Cardiac muscle cell (in vitro differentiated cells and primary cell): ENCODE data around the gene CREB3L1. TPM values are rescaled to one million over a fixed set of nuclear protein-coding genes. Genes with fewer than 3 reads are reported as not detected.
A peak's percentile ranks its signal among the peaks of the same experiment; 100 is the strongest.
"Not testable (repeated sequence)": the region's sequence is repeated elsewhere in the genome, so short reads cannot be mapped to it uniquely, and the experiment has no call there.

Experiments used
- DNase-seq, 2 donors: peaks; one replicate each; pipeline versions ENCODE4 v3.0.0 to v3.0.0-alpha.2; 2010 to 2017; ENCODE audit warnings: low read depth in 1 of 2, low spot score in 1 of 2
- H3K27ac ChIP-seq: fragments of 200-600 bp; sonication (generic); 2 replicates; pipeline ENCODE4 v1.5.1; 2016
- H3K27me3 ChIP-seq: fragments of 200-600 bp; sonication (generic); 2 replicates; pipeline ENCODE4 v1.6.0; 2016; ENCODE audit warnings: control low read depth
- H3K36me3 ChIP-seq: fragments of 200-600 bp; sonication (generic); 2 replicates; pipeline ENCODE4 v1.5.1; 2016; ENCODE audit warnings: control low read depth
- H3K4me1 ChIP-seq: fragments of 200-600 bp; sonication (generic); 2 replicates; pipeline ENCODE4 v1.8.1; 2017; ENCODE audit warnings: low read depth, mild to moderate bottlenecking, mixed run types
- H3K4me3 ChIP-seq: fragments of 200-600 bp; sonication (generic); 2 replicates; pipeline ENCODE4 v1.5.1; 2016; ENCODE audit warnings: mild to moderate bottlenecking
- H3K9me3 ChIP-seq: fragments of 200-600 bp; sonication (generic); 2 replicates; pipeline ENCODE4 v1.5.1; 2017; ENCODE audit warnings: low read depth, mild to moderate bottlenecking, control low read depth
- polyA plus RNA-seq: library from polyadenylated mRNA; unstranded; fragments of >200 nt; fragmentation: Nextera tagmentation; extraction: Ambion mirVana; gene quantifications from 2 replicates; pipeline ENCODE4 v1.2.1, GENCODE V29; 2016
- total RNA-seq: library from RNA; depleted of rRNA; stranded (reverse); fragments of >200 nt; gene quantifications from 2 replicates; pipeline ENCODE4 v1.2.3, GENCODE V29; 2016
- TF ChIP-seq, protein P1 (sequence below): IDR thresholded peaks from 2 replicates; pipeline ENCODE4 v1.5.1; 2012; ENCODE audit warnings: low read depth, mild to moderate bottlenecking, low read length

Gene CREB3L1
- total and polyA plus RNA-seq, 2 experiments from 2014 or later, result 3.8 to 14.1 TPM

DNA sequence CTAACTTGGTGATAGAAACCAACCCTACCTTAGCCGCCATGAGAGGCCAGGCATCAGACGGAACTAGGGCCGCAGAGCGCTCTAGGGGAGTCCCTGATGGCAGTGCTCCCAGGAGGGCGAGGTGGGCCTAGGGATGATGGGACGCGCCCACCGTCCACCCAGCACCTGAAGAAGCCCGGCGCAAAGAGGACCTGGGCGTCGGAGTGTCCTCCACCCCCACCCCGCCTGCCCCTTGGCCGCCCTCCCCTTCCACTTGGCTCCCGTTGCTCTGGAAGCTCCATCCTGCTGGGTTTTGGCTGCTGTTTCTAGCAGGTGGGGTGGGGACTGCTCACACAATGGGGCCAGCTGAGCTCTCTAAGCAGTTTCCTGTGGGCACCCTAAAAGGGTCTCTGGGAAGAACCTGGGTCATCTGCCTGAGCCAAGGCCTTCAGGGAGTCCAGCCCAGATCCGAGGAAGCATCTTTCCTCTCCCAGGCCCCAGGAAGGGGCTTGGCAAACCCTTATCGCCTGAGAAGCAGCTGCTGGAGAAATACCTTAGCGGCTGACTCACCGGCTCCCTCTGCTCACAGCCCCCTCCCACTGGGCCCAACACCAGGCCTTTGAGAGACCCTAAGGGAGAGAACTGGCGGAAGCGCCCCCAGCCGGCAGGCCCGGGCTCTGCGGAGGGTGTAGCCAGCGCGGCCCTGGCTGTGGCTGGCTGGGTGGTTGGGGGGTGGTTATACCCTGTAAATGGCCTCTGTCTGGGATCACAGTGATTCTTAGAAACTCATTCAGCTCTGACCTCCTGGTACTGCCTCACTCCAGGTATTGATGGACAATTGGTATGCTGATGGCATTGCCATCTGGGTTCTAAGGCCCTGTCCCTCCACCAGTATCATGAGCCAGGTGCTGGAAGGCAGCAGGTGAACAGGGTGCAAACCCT, 19.3 kb downstream of the CREB3L1 start:
- Histone ChIP-seq H3K27me3 (no peaks in the 10 kb centered on the region), H3K4me1 (peaks cover 14% of the 10 kb centered on the region), H3K27ac (peak overlapping the region; percentile 75), H3K36me3 (no peaks in the 10 kb centered on the region), H3K4me3 (no peak overlapping the region), H3K9me3 (no peaks in the 10 kb centered on the region)
- TF ChIP-seq, protein P1, sequence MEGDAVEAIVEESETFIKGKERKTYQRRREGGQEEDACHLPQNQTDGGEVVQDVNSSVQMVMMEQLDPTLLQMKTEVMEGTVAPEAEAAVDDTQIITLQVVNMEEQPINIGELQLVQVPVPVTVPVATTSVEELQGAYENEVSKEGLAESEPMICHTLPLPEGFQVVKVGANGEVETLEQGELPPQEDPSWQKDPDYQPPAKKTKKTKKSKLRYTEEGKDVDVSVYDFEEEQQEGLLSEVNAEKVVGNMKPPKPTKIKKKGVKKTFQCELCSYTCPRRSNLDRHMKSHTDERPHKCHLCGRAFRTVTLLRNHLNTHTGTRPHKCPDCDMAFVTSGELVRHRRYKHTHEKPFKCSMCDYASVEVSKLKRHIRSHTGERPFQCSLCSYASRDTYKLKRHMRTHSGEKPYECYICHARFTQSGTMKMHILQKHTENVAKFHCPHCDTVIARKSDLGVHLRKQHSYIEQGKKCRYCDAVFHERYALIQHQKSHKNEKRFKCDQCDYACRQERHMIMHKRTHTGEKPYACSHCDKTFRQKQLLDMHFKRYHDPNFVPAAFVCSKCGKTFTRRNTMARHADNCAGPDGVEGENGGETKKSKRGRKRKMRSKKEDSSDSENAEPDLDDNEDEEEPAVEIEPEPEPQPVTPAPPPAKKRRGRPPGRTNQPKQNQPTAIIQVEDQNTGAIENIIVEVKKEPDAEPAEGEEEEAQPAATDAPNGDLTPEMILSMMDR, result peak; percentile 89
- peak; percentile 87 to 97 for DNase-seq

DNA sequence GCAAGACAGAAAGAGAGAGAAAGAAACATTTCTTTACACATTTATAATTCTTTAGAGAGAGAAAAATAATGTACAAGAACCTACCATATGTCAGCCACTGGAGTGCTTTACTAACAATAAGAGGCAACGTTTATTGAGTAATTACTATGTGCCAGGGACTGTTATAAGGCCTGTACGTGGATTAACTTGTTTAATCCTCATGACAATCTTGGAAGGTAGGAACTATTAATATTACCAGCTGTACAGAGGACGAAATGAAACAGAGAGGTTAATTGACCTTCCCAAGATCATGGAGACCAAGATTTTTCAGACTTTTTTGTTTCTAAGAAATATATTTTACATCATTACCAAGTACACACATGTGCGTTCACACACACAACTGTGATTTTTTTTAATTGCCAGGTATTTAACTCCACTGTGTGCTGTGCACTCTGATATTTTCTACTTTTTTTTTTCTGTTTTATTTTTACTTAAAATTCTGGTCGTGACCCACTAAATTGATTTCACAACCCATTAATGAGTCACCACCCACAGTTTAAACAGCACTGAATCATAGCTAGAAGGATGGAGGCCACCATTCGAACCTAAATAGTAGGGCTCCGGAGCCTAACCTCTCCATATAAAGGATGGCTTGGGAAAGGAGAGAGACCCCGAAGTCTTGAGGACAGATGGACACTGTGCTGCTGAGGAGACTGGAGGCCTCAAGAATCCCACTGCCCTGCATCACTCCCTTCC, 21.4 kb downstream of the CREB3L1 start:
- peaks cover 11% of the 10 kb centered on the region for H3K4me1 ChIP-seq
- TF ChIP-seq, protein P1, result no peak
- no peaks in the 10 kb centered on the region for H3K36me3 ChIP-seq
- no peaks in the 10 kb centered on the region for H3K9me3 ChIP-seq
- peak in 1 of 2 donors; percentile 83 for DNase-seq
- H3K4me3 ChIP-seq, result no peak overlapping the region
- no peak overlapping the region for H3K27ac ChIP-seq
- no peaks in the 10 kb centered on the region for H3K27me3 ChIP-seq

DNA sequence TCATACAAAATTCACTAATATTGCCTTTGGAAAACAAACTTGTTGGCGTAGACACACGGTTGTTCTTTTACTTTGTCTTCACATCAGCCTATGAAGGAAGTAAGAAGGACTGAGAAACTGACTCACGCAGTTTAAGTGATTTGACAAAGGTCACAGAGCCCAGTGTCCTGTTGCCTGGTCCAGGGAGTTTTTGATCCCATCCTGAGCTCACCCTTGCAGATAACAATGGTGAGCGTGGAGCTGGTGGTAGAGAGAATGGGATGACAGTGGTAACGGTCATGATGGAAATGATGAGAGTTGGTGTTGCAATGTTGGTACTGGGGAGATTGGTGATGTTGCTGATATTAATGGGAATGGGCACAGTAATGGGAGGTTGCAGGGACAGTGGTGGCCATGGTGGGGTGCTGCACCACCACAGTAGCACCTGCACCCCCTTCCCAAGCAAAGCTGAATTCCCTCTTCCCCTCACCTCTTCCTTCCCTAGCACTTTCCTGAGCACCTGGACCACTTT, 22.0 kb downstream of the CREB3L1 start:
- peaks cover 11% of the 10 kb centered on the region for H3K4me1 ChIP-seq
- no peaks in the 10 kb centered on the region for H3K9me3 ChIP-seq
- H3K27ac ChIP-seq, result no peak overlapping the region
- H3K4me3 ChIP-seq, result no peak overlapping the region
- DNase-seq, result peak in 1 of 2 donors; percentile 21
- TF ChIP-seq, protein P1, result no peak
- no peaks in the 10 kb centered on the region for H3K27me3 ChIP-seq
- H3K36me3 ChIP-seq, result no peaks in the 10 kb centered on the region

DNA sequence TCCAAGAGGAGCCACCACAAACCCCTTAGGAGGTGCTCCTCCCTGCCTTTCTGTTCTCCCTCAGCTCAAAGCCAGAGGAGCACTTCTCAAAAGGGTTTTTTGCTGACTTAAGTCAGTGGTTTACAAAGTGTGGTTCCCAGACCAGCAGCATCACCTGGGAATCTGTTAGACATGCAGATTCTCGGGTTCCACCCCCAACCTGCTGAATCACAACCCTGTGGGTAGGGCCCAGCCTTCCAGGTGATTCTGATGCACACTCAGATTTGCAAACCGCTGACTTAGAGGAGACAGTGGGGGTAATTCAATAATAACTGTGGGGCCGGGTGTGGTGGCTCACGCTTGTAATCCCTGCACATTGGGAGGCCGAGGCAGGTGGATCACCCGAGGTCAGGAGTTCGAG, 22.8 kb downstream of the CREB3L1 start:
- TF ChIP-seq, protein P1, result no peak
- Histone ChIP-seq H3K4me1 (peaks cover 4% of the 10 kb centered on the region), H3K27ac (no peak overlapping the region), H3K27me3 (no peaks in the 10 kb centered on the region), H3K9me3 (no peaks in the 10 kb centered on the region), H3K4me3 (no peak overlapping the region), H3K36me3 (no peaks in the 10 kb centered on the region)
- DNase-seq, result no peak

DNA sequence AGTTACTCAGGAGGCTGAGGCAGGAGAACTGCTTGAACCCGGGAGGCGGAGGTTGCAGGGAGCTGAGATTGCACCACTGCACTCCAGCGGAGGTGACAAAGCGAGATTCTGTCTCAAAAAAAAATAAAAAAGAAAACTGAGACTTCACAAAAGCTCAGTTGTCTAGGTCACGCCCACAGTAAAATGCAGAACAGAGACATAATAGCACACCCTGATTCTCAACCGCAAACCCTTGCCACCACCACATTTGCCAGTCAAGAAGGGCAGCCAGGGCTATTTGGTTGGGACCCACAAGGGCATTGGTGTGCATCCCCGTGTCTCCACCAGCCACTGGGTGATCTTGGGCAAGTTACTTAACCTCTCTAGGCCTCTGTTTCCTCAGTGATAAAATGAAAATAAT, 25.4 kb downstream of the CREB3L1 start:
- DNase-seq, result no peak
- Histone ChIP-seq H3K27me3 (no peaks in the 10 kb centered on the region), H3K27ac (no peak overlapping the region), H3K36me3 (no peaks in the 10 kb centered on the region), H3K4me3 (no peak overlapping the region), H3K9me3 (no peaks in the 10 kb centered on the region), H3K4me1 (no peaks in the 10 kb centered on the region)
- TF ChIP-seq, protein P1, result no peak

DNA sequence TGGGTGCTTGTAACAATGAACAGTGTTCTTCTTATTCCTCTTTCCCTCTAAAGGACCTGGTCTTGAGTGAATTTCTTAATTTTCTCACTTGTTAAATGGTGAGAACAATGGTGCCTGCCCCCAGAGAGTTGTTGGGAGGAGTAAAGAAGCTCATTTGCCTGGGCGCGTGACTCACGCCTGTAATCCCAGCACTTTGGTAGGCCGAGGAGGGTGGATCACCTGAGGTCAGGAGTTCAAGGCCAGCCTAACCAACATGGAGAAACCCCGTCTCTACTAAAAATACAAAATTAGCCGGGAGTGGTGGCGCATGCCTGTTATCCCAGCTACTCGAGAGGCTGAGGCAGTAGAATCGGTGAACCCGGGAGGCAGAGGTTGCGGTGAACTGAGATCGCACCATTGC, 26.6 kb downstream of the CREB3L1 start:
- H3K27ac ChIP-seq, H3K27me3 ChIP-seq, H3K36me3 ChIP-seq, H3K4me1 ChIP-seq, H3K9me3 ChIP-seq, H3K4me3 ChIP-seq, DNase-seq: not testable (repeated sequence)
